ENCODE data around the gene SLC44A2.

SLC44A2 gene

GRCh38 chr19:10678813-10679212, 53.5 kb downstream of the SLC44A2 start:
- no peak for TF ChIP-seq CTCF (IDR thresholded peaks at IDR 0.05; ENCODE audit: insufficient read depth, low read length, missing control alignments)
- CTCF ChIA-PET: interaction anchor here (2.4 to 3.1 kb wide), 2 partner anchors 22 to 97 kb away, joined by 12 read pairs; partner anchors contain the start of gene QTRT1
- no peak overlapping the region for H3K4me3 ChIP-seq (ENCODE audit: low read depth, low read length)
- POLR2A ChIA-PET: no interaction called here
- DNase-seq (ENCODE audit: low read depth, low spot score): no peak

- ChIA-PET POLR2A (no interaction called here), CTCF (interaction anchor here (1.0 to 3.1 kb wide), 2 partner anchors 22 to 98 kb away, joined by 3 to 12 read pairs; partner anchors contain the start of gene QTRT1)
- no peak for TF ChIP-seq CTCF (IDR thresholded peaks at IDR 0.05; ENCODE audit: insufficient read depth, low read length, missing control alignments)
Observed at GRCh38 chr19:10679743-10680142, 54.4 kb downstream of the SLC44A2 start.

GRCh38 chr19:10680545-10681135, 55.3 kb downstream of the SLC44A2 start:
- CTCF ChIA-PET: interaction anchor here (1.1 to 1.4 kb wide), 2 partner anchors 35 to 99 kb away, joined by 4 to 5 read pairs; no protein-coding TSS in a partner anchor
- TF ChIP-seq CTCF (IDR thresholded peaks at IDR 0.05; ENCODE audit: insufficient read depth, low read length, missing control alignments): no peak
- no peak for DNase-seq (ENCODE audit: low read depth, low spot score)
- POLR2A ChIA-PET: no interaction called here
- no peak overlapping the region for H3K4me3 ChIP-seq (ENCODE audit: low read depth, low read length)

More at GRCh38 chr19:10679743-10680142, 54.4 kb downstream of the SLC44A2 start:
- no peak overlapping the region for H3K4me3 ChIP-seq (ENCODE audit: low read depth, low read length)
- DNase-seq (ENCODE audit: low read depth, low spot score): no peak

- POLR2A ChIA-PET: no interaction called here
- no peak overlapping the region for H3K4me3 ChIP-seq (ENCODE audit: low read depth, low read length)
- CTCF ChIA-PET: interaction anchor here (0.7 to 1.4 kb wide), 3 partner anchors 17 to 100 kb away, joined by 3 to 5 read pairs (median 4); no protein-coding TSS in a partner anchor
- TF ChIP-seq CTCF (IDR thresholded peaks at IDR 0.05; ENCODE audit: insufficient read depth, low read length, missing control alignments): no peak
- no peak for DNase-seq (ENCODE audit: low read depth, low spot score)
Observed at GRCh38 chr19:10681658-10682057, 56.3 kb downstream of the SLC44A2 start.

GRCh38 chr19:10682397-10683063, 57.2 kb downstream of the SLC44A2 start:
- ChIA-PET POLR2A (no interaction called here), CTCF (interaction anchor here (0.7 to 2.1 kb wide), 5 partner anchors 10 to 200 kb away, joined by 3 to 7 read pairs (median 4); no protein-coding TSS in a partner anchor)
- DNase-seq (ENCODE audit: low read depth, low spot score): no peak
- no peak for TF ChIP-seq CTCF (IDR thresholded peaks at IDR 0.05; ENCODE audit: insufficient read depth, low read length, missing control alignments)
- H3K4me3 ChIP-seq (ENCODE audit: low read depth, low read length): no peak overlapping the region

GRCh38 chr19:10683064-10683426, 57.7 kb downstream of the SLC44A2 start:
- DNase-seq (ENCODE audit: low read depth, low spot score): no peak
- ChIA-PET POLR2A (no interaction called here), CTCF (interaction anchor here (0.7 to 2.1 kb wide), 4 partner anchors 9 to 200 kb away, joined by 3 to 7 read pairs (median 5); no protein-coding TSS in a partner anchor)
- no peak overlapping the region for H3K4me3 ChIP-seq (ENCODE audit: low read depth, low read length)
- TF ChIP-seq CTCF (IDR thresholded peaks at IDR 0.05; ENCODE audit: insufficient read depth, low read length, missing control alignments): no peak
